ENCODE measurements around the gene MICU2.
"Not testable (repeated sequence)": the region's sequence is repeated elsewhere in the genome, so short reads cannot be mapped to it uniquely, and the experiment has no call there.

MICU2 gene

GRCh38 chr13:21590231-21590630 is 13.7 kb downstream of the MICU2 start:
- Histone ChIP-seq H3K27ac (no peak overlapping the region), H3K36me3 (no peaks in the 10 kb centered on the region), H3K9me3 (ENCODE audit: severe bottlenecking) (no peaks in the 10 kb centered on the region), H3K27me3 (ENCODE audit: insufficient read depth, low read depth, severe bottlenecking) (no peaks in the 10 kb centered on the region), H3K4me3 (ENCODE audit: low read depth, low read length) (no peak overlapping the region)
- no peak for DNase-seq
- TF ChIP-seq CTCF (IDR thresholded peaks at IDR 0.05; ENCODE audit: low read depth, low read length) = no peak

GRCh38 chr13:21589510-21589909 is 14.5 kb downstream of the MICU2 start:
- H3K27ac ChIP-seq; H3K4me3 ChIP-seq (ENCODE audit: low read depth, low read length); H3K9me3 ChIP-seq (ENCODE audit: severe bottlenecking); DNase-seq; H3K27me3 ChIP-seq (ENCODE audit: insufficient read depth, low read depth, severe bottlenecking); H3K36me3 ChIP-seq: not testable (repeated sequence)

- not testable (repeated sequence) for DNase-seq; H3K9me3 ChIP-seq (ENCODE audit: severe bottlenecking); H3K4me3 ChIP-seq (ENCODE audit: low read depth, low read length); H3K27ac ChIP-seq; H3K36me3 ChIP-seq; H3K27me3 ChIP-seq (ENCODE audit: insufficient read depth, low read depth, severe bottlenecking)
These were observed 15.6 kb downstream of the MICU2 start for GRCh38 chr13:21588411-21588810.

GRCh38 chr13:21584973-21585592 is 18.9 kb downstream of the MICU2 start:
- TF ChIP-seq CTCF (IDR thresholded peaks at IDR 0.05; ENCODE audit: low read depth, low read length) = no peak
- DNase-seq = no peak
- H3K27me3 ChIP-seq (ENCODE audit: insufficient read depth, low read depth, severe bottlenecking) = no peaks in the 10 kb centered on the region
- H3K9me3 ChIP-seq (ENCODE audit: severe bottlenecking) = peaks cover 3% of the 10 kb centered on the region
- no peak overlapping the region for H3K4me3 ChIP-seq (ENCODE audit: low read depth, low read length)
- no peak overlapping the region for H3K27ac ChIP-seq
- H3K36me3 ChIP-seq = no peaks in the 10 kb centered on the region

GRCh38 chr13:21583478-21583877 is 20.5 kb downstream of the MICU2 start:
- Histone ChIP-seq H3K36me3 (no peaks in the 10 kb centered on the region), H3K9me3 (ENCODE audit: severe bottlenecking) (peaks cover 3% of the 10 kb centered on the region), H3K4me3 (ENCODE audit: low read depth, low read length) (no peak overlapping the region), H3K27me3 (ENCODE audit: insufficient read depth, low read depth, severe bottlenecking) (no peaks in the 10 kb centered on the region), H3K27ac (no peak overlapping the region)
- no peak for DNase-seq
- TF ChIP-seq CTCF (IDR thresholded peaks at IDR 0.05; ENCODE audit: low read depth, low read length) = no peak

GRCh38 chr13:21580736-21581135 is 23.2 kb downstream of the MICU2 start:
- Histone ChIP-seq H3K27me3 (ENCODE audit: insufficient read depth, low read depth, severe bottlenecking) (no peaks in the 10 kb centered on the region), H3K27ac (no peak overlapping the region), H3K4me3 (ENCODE audit: low read depth, low read length) (no peak overlapping the region), H3K9me3 (ENCODE audit: severe bottlenecking) (peaks cover 3% of the 10 kb centered on the region), H3K36me3 (no peaks in the 10 kb centered on the region)
- no peak for DNase-seq
- TF ChIP-seq CTCF (IDR thresholded peaks at IDR 0.05; ENCODE audit: low read depth, low read length) = no peak

- no peak for DNase-seq
- H3K27ac ChIP-seq = no peak overlapping the region
- H3K27me3 ChIP-seq (ENCODE audit: insufficient read depth, low read depth, severe bottlenecking) = no peaks in the 10 kb centered on the region
These were observed 24.1 kb downstream of the MICU2 start for GRCh38 chr13:21579754-21580316.

More at GRCh38 chr13:21579754-21580316, 24.1 kb downstream of the MICU2 start:
- Histone ChIP-seq H3K9me3 (ENCODE audit: severe bottlenecking) (peaks cover 3% of the 10 kb centered on the region), H3K36me3 (no peaks in the 10 kb centered on the region), H3K4me3 (ENCODE audit: low read depth, low read length) (no peak overlapping the region)
- TF ChIP-seq CTCF (IDR thresholded peaks at IDR 0.05; ENCODE audit: low read depth, low read length) = no peak
